Progenitor cell of endocrine pancreas (in vitro differentiated cells): Measurements from ENCODE around the gene LSS. TPM values are rescaled to one million over a fixed set of nuclear protein-coding genes. Genes with fewer than 3 reads are reported as not detected.

Source experiments
- DNase-seq: peaks from one replicate; pipeline ENCODE4 v3.0.0; 2021; ENCODE audit warnings: low spot score; ENCODE audit not compliant: unreplicated experiment
- H3K27ac Mint-ChIP-seq: 2 replicates; pipeline ENCODE4 v1.8.0; 2021; ENCODE audit warnings: mild to moderate bottlenecking, moderate library complexity, mixed read lengths
- H3K27me3 Mint-ChIP-seq: 2 replicates; pipeline ENCODE4 v1.8.0; 2021; ENCODE audit warnings: mixed read lengths
- H3K36me3 Mint-ChIP-seq: 2 replicates; pipeline ENCODE4 v1.8.0; 2022; ENCODE audit warnings: mixed read lengths; ENCODE audit not compliant: insufficient read depth
- H3K4me1 Mint-ChIP-seq: 2 replicates; pipeline ENCODE4 v1.8.0; 2021; ENCODE audit warnings: low read depth, mixed read lengths
- H3K4me3 Mint-ChIP-seq: 2 replicates; pipeline ENCODE4 v1.8.0; 2021; ENCODE audit warnings: low read depth, mild to moderate bottlenecking, moderate library complexity, mixed read lengths
- H3K9me3 Mint-ChIP-seq: 2 replicates; pipeline ENCODE4 v1.8.0; 2021; ENCODE audit warnings: low read depth, mixed read lengths
- total RNA-seq: library from RNA; stranded (reverse); gene quantifications from 2 replicates; pipeline ENCODE4 v1.2.1, GENCODE V29; 2021
- TF ChIP-seq, protein P1 (sequence below): fragments of 200-600 bp; sonication (generic); IDR thresholded peaks from one replicate; pipeline ENCODE4 v1.5.0; 2021; ENCODE audit warnings: antibody characterized with exemption, mild to moderate bottlenecking; ENCODE audit not compliant: unreplicated experiment

LSS gene
- total RNA-seq, 1 donor from 2014 or later, result 145 TPM

DNA sequence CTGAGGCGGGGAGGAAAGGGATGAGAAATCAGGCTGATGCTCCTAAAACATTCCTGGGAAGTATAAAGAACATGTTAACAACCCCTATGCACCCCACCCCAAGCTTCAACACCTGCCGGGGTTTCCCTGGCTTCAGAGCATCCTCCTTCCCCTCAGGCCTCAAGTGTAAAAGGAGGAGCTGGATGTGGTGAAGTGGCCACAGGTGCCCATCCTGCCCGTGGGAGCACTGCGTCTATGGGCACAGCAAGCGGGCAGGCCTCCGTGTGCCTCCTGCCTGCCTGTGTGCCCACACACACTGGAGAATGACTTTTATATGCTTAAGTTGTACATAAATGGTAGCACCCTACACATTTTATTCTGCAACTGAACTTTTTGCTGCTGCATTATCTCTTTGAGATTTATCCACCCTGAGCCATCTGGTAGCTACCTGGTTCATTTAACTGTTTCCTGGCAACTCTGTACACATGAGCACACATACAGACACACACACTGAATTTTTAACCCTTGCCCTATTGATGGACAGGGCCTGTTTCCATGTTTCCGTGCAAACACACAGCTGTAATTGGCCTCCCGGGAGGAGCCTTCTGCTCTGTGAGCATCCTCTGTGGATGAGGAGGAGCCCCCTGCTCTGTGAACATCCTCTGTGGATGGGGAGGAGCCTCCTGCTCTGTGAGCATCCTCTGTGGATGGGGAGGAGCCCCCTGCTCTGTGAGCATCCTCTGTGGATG lies 59.8 kb downstream of the LSS start:
- Mint-ChIP-seq H3K4me1 (no peaks in the 10 kb centered on the region), H3K27ac (peak overlapping the region; percentile 17), H3K27me3 (no peaks in the 10 kb centered on the region), H3K36me3 (peaks cover 19% of the 10 kb centered on the region), H3K9me3 (no peaks in the 10 kb centered on the region), H3K4me3 (no peak overlapping the region)
- TF ChIP-seq, protein P1, sequence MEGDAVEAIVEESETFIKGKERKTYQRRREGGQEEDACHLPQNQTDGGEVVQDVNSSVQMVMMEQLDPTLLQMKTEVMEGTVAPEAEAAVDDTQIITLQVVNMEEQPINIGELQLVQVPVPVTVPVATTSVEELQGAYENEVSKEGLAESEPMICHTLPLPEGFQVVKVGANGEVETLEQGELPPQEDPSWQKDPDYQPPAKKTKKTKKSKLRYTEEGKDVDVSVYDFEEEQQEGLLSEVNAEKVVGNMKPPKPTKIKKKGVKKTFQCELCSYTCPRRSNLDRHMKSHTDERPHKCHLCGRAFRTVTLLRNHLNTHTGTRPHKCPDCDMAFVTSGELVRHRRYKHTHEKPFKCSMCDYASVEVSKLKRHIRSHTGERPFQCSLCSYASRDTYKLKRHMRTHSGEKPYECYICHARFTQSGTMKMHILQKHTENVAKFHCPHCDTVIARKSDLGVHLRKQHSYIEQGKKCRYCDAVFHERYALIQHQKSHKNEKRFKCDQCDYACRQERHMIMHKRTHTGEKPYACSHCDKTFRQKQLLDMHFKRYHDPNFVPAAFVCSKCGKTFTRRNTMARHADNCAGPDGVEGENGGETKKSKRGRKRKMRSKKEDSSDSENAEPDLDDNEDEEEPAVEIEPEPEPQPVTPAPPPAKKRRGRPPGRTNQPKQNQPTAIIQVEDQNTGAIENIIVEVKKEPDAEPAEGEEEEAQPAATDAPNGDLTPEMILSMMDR, result no peak
- DNase-seq, result no peak

DNA sequence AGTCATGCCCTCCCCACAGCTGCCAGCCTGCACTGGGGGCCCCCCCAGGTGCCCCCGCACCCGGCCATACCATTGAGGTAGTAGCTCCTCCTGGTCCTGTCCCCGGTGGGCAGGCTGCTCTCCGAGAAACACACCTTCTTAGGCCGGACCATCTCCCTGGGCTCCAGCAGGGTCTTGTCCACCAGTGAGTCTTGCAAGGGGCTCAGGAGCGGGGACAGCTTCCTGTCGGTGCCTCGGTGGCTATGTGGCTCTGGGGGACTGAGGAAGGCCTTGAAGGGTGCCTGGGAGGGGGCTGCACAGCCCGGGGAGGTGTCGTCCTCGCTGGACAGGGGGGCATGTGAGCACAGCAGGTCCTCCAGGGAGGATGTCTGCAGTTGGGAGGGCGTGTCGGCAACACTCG lies 60.3 kb downstream of the LSS start:
- H3K27ac Mint-ChIP-seq, result no peak overlapping the region
- H3K27me3 Mint-ChIP-seq, result no peaks in the 10 kb centered on the region
- DNase-seq, result no peak

DNA sequence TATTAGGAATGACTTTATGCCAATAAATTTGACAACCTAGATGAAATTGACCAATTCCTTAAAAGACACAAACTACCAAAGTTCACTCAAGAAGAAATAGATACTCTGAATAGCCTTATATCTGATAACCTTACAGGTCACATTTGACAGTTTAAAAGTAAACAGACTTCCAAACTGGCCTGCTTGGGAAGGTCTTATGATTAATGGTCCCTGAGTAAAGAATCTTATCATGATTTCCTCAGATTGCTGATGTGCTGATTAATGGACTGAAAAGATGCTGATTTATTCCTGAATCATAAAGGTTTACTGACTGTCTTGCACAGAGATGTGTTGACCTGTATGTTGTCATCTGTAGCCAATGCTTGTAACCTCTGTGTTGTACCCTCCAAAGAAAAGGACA lies 63.5 kb downstream of the LSS start:
- DNase-seq, result no peak
- Mint-ChIP-seq H3K4me3 (no peak overlapping the region), H3K27ac (no peak overlapping the region), H3K27me3 (no peaks in the 10 kb centered on the region), H3K9me3 (no peaks in the 10 kb centered on the region), H3K4me1 (no peaks in the 10 kb centered on the region), H3K36me3 (peaks cover 32% of the 10 kb centered on the region)
- TF ChIP-seq, protein P1, result no peak

More for the DNA sequence above, 60.3 kb downstream of the LSS start:
- Mint-ChIP-seq H3K4me1 (no peaks in the 10 kb centered on the region), H3K9me3 (no peaks in the 10 kb centered on the region), H3K36me3 (peaks cover 23% of the 10 kb centered on the region), H3K4me3 (no peak overlapping the region)
- TF ChIP-seq, protein P1, result no peak

DNA sequence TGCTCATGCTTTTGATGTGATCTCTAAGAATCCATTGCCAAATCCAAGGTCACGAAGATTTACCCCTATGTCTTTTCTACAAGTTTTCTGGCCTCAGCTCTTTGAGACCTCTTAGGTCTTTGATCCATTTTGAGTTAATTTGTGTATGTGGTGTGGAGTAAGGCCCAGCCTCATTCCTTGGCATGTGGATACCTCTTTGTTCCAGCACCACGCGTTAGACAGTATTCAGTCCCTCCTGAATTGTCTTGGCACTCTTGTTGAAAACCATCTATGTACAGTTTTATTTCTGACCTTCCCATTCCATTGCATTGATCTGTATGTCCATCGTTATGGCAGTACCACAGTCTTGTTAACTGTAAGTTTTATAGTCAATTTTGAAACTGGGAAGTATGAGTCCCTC lies 65.2 kb downstream of the LSS start:
- H3K36me3 Mint-ChIP-seq, result peaks cover 32% of the 10 kb centered on the region
- H3K27me3 Mint-ChIP-seq, result no peaks in the 10 kb centered on the region
- H3K27ac Mint-ChIP-seq, result peak overlapping the region; percentile 30
- TF ChIP-seq, protein P1, result no peak
- H3K4me3 Mint-ChIP-seq, result no peak overlapping the region
- no peaks in the 10 kb centered on the region for H3K9me3 Mint-ChIP-seq
- no peak for DNase-seq
- H3K4me1 Mint-ChIP-seq, result no peaks in the 10 kb centered on the region

DNA sequence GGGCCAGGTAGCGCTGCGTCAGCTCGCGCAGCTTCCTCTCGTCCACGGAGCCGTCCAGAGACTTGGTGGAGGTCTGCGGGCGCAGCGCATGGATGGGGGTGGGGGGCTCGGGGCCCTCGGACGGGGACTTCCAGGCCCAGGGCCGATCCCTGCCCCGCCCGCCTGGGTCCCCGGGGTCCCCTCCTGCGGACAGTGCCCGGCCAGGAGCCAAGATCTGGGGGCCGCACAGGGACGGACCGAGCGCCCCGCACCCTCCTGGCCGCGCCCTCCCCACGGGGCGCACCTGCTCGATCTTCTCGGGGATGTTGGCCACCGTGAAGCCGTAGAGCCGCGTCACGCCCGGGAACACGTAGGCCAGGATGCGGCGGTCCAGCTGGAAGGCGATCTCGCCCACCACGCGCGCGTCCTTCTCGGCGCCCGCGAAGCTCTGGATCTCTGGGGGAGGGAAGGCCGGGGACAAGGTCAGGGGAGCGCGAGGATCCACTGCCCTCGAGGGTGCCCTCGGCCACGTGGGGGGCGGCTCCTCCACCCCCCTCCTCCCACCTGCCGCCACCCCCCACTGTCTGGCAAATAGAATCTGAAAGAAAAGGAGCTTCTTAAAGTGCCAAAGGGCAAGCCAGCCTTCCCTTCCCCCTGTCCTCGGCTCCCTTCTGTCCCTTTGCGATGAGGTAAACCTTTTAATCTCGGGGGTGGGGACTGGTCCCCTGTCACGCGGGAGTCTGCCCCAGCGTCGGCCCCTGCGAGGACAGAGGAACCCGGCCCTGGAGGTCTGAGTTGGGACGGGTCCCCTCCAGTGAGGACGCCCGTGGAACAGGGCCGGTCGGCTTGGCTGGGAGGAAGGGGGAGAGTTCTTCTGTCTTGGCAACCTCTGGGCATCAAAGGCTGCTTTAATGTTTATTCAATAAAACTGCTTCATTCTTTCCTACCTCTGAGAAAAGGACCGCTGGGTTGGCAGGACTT lies 66.7 kb downstream of the LSS start:
- H3K27me3 Mint-ChIP-seq, result no peaks in the 10 kb centered on the region

More for the DNA sequence above, 66.7 kb downstream of the LSS start:
- TF ChIP-seq, protein P1, result no peak
- Mint-ChIP-seq H3K9me3 (no peaks in the 10 kb centered on the region), H3K4me3 (no peak overlapping the region), H3K27ac (no peak overlapping the region), H3K36me3 (peaks cover 29% of the 10 kb centered on the region), H3K4me1 (no peaks in the 10 kb centered on the region)
- DNase-seq, result no peak
